SK-N-SH (cell line): ENCODE results near the gene COL28A1.

ENCODE experiments used
- FOXJ3 ChIP-seq: sonication (generic); formaldehyde crosslinking; IDR thresholded peaks from 2 replicates; pipeline ENCODE4 v1.5.1; 2020; ENCODE audit warnings: mild to moderate bottlenecking, missing genetic modification reagents
- MXI1 ChIP-seq: IDR thresholded peaks from 2 replicates; pipeline ENCODE4 v1.6.1; 2012; ENCODE audit warnings: mild to moderate bottlenecking, low read depth, low read length, improper control_type of control experiment
- RXRA ChIP-seq: IDR thresholded peaks from 2 replicates; pipeline ENCODE4 v1.4.0; 2012; ENCODE audit warnings: low read depth, mild to moderate bottlenecking, borderline replicate concordance
- TF ChIP-seq, protein P1 (sequence below): fragments of 200-600 bp; sonication (generic); IDR thresholded peaks from 2 replicates; pipeline ENCODE4 v1.6.1; 2017; ENCODE audit warnings: antibody characterized with exemption, mild to moderate bottlenecking, moderate library complexity
- TF ChIP-seq, protein P2 (sequence below): IDR thresholded peaks from 2 replicates; pipeline ENCODE4 v1.4.0; 2012; ENCODE audit warnings: low read depth

DNA sequence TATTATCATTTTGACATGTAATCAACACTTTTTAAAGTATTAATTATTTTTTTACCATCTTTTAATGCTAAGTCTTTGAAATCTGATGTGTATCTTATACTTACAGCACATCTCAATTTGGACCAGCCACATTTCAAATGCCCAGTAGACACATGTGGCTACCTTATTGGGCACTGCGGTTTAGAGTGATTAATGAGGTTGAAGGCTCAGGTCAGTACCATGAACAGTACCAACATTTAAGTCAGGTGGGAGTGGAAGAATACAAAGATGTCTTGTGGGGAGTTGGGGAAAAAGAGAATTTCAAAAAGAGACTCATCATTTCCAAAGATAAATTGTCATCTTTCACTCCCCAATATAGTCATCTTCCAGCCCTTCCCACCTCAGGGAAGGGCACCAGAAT, 40.5 kb downstream of the COL28A1 start:
- TF ChIP-seq FOXJ3 (CRISPR knock-in tag) (no peak), RXRA (no peak), MXI1 (no peak)
- TF ChIP-seq, protein P1, sequence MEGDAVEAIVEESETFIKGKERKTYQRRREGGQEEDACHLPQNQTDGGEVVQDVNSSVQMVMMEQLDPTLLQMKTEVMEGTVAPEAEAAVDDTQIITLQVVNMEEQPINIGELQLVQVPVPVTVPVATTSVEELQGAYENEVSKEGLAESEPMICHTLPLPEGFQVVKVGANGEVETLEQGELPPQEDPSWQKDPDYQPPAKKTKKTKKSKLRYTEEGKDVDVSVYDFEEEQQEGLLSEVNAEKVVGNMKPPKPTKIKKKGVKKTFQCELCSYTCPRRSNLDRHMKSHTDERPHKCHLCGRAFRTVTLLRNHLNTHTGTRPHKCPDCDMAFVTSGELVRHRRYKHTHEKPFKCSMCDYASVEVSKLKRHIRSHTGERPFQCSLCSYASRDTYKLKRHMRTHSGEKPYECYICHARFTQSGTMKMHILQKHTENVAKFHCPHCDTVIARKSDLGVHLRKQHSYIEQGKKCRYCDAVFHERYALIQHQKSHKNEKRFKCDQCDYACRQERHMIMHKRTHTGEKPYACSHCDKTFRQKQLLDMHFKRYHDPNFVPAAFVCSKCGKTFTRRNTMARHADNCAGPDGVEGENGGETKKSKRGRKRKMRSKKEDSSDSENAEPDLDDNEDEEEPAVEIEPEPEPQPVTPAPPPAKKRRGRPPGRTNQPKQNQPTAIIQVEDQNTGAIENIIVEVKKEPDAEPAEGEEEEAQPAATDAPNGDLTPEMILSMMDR, result no peak
- TF ChIP-seq, protein P2, sequence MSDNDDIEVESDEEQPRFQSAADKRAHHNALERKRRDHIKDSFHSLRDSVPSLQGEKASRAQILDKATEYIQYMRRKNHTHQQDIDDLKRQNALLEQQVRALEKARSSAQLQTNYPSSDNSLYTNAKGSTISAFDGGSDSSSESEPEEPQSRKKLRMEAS, result no peak
